Psoas muscle (tissue), 8 donors: Measurements from ENCODE around the gene PSMA8. TPM values are rescaled to one million over a fixed set of nuclear protein-coding genes. Genes with fewer than 3 reads are reported as not detected.
"Not testable (repeated sequence)": the region's sequence is repeated elsewhere in the genome, so short reads cannot be mapped to it uniquely, and the experiment has no call there.

Source experiments
- ATAC-seq, 4 donors: fragments of 200-7000 bp; cut with Tn5 transposase; one replicate each; pipeline ENCODE4 v1.9.1; 2020; ENCODE audit warnings: moderate library complexity in 3 of 4, mild to moderate bottlenecking in 2 of 4
- DNase-seq, 2 donors: peaks; one replicate each; pipeline ENCODE4 v3.0.0-alpha.2; 2020
- H3K27ac ChIP-seq: fragments of 200-600 bp; one replicate; pipeline ENCODE4 v1.8.0; 2022
- H3K27me3 ChIP-seq, 3 donors: fragments of 200-600 bp in 1 of 3; one replicate each; pipeline versions ENCODE4 v1.6.1 to v1.8.0; 2013 to 2022; ENCODE audit warnings: low read length in 2 of 3, mild to moderate bottlenecking in 2 of 3, moderate library complexity in 1 of 3; ENCODE audit not compliant: insufficient read depth in 3 of 3
- H3K36me3 ChIP-seq, 2 donors: fragments of 200-600 bp in 1 of 2; one replicate each; pipeline versions ENCODE4 v1.6.1 to v1.8.0; 2013 to 2022; ENCODE audit warnings: low read depth in 1 of 2, mild to moderate bottlenecking in 1 of 2, moderate library complexity in 1 of 2; ENCODE audit not compliant: insufficient read depth in 1 of 2
- H3K4me1 ChIP-seq: fragments of 200-600 bp; one replicate; pipeline ENCODE4 v1.8.0; 2022
- H3K4me3 ChIP-seq: fragments of 200-600 bp; one replicate; pipeline ENCODE4 v1.8.0; 2022; ENCODE audit warnings: mild to moderate bottlenecking
- H3K9me3 ChIP-seq: fragments of 200-600 bp; one replicate; pipeline ENCODE4 v1.8.0; 2022
- WGBS, 3 donors: extraction: QIAGEN DNeasy Blood & Tissue Kit; methylation state at CpG; one replicate each; pipeline versions ENCODE4 v1.1.6 to v1.1.7; 2013; 5-methylcytosine and 5-hydroxymethylcytosine counted together
- intact Hi-C, 2 donors: fragments of 100-400 bp; cut with DNase I; formaldehyde crosslinking; loops; one replicate each; pipeline versions ENCODE4 v1.11.0 to v1.14.2; 2022
- polyA plus RNA-seq, 3 donors: library from polyadenylated mRNA; stranded (reverse); fragments of 200-250 nt; gene quantifications; one replicate each; pipeline ENCODE4 v1.2.3, GENCODE V29; 2013
- total RNA-seq, 4 donors: library from RNA; stranded (reverse); fragmentation: NEBNext Ultra II Directional in 2 of 4; extraction: Animal tissue kit (Norgen Biotek cat#: 25700) in 2 of 4; gene quantifications; one replicate each; pipeline versions ENCODE4 v1.2.1 to v1.2.4, GENCODE V29; 2021 to 2023
- TF ChIP-seq, protein P1 (sequence below): fragments of 200-600 bp; IDR thresholded peaks from one replicate; pipeline ENCODE4 v1.8.0; 2022; ENCODE audit warnings: antibody characterized with exemption
- donor health status: healthy with polysubstance abuse.
- donor health status: DM: no; HTN: no; CAD: no; lungs with moderate emphysema.
- donor health status: Bipolar disorder and iron deficiency.
- donor health status: healthy.
- donor health status: DM: yes; HTN: yes; CAD: no.
- donor health status: DM: no; HTN: no; CAD: no.
- donor health status: DM: no; HTN: no; CAD: no.
- donor health status: DM: yes; HTN: yes; CAD: no.

Gene PSMA8
- total and polyA plus RNA-seq, 7 donors: not detected

DNA sequence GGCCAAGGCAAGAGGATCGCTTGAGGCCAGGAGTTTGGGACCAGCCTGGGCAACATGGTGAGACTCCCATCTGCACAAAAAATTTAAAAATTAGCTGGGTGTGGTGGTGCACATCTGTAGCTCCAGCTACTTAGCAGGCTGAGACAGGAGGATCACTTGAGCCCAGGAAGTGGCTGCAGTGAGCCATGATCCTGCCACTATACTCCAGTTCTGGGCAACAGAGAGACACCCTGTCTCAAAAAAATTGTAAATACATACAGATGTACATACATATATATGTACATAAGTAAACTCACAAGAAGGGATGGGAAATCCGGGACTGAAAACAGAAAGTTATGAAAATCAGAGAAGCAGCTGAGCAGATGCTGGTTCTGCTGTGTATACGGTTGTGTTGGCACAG lies 62.9 kb downstream of the PSMA8 start:
- Histone ChIP-seq H3K27me3 (no peaks in the 10 kb centered on the region), H3K27ac (no peak overlapping the region), H3K4me1 (no peaks in the 10 kb centered on the region), H3K4me3 (no peak overlapping the region), H3K9me3 (no peaks in the 10 kb centered on the region), H3K36me3 (no peaks in the 10 kb centered on the region)
- TF ChIP-seq, protein P1, sequence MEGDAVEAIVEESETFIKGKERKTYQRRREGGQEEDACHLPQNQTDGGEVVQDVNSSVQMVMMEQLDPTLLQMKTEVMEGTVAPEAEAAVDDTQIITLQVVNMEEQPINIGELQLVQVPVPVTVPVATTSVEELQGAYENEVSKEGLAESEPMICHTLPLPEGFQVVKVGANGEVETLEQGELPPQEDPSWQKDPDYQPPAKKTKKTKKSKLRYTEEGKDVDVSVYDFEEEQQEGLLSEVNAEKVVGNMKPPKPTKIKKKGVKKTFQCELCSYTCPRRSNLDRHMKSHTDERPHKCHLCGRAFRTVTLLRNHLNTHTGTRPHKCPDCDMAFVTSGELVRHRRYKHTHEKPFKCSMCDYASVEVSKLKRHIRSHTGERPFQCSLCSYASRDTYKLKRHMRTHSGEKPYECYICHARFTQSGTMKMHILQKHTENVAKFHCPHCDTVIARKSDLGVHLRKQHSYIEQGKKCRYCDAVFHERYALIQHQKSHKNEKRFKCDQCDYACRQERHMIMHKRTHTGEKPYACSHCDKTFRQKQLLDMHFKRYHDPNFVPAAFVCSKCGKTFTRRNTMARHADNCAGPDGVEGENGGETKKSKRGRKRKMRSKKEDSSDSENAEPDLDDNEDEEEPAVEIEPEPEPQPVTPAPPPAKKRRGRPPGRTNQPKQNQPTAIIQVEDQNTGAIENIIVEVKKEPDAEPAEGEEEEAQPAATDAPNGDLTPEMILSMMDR: no peak
- DNase-seq: no peak
- WGBS, 3 donors: 84 to 86% (median 85%) methylated on average over 3 of the region's 3 CpGs
- ATAC-seq: no peak
- intact Hi-C loops: no loop called here

DNA sequence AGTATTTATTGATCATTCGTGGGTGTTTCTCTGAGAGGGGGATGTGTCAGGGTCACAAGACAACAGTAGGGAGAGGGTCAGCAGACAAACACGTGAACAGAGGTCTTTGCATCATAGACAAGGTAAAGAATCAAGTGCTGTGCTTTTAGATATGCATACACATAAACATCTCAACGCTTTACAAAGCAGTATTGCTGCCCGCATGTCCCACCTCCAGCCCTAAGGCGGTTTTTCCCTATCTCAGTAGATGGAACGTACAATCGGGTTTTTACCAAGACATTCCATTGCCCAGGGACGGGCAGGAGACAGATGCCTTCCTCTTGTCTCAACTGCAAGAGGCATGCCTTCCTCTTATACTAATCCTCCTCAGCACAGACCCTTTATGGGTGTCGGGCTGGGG lies 68.3 kb downstream of the PSMA8 start:
- H3K4me3 ChIP-seq, H3K27me3 ChIP-seq, H3K27ac ChIP-seq, H3K4me1 ChIP-seq, H3K36me3 ChIP-seq, DNase-seq, intact Hi-C loops, ATAC-seq, H3K9me3 ChIP-seq: not testable (repeated sequence)
- WGBS, 3 donors: 76 to 85% (median 84%) methylated on average over 8 of the region's 9 CpGs

DNA sequence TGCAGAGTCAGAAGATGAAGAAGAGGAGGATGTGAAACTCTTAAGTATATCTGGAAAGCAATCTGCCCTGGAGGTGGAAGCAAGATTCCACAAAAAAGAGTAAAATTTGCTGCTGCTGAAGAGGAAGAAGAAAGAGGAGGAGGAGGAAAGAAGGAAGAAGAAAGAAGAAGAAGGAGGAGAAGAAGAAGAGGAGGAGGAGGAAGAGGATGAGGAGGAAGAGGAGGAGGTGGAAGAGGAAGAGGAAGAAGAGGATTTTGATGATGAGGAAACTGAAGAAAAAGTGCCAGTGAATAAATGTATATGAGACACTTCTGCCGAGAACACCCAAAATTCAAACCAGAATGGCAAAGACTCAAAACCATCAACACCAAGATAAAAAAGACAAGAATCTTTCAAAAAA lies 71.6 kb downstream of the PSMA8 start:
- intact Hi-C loops: no loop called here
- H3K36me3 ChIP-seq: no peaks in the 10 kb centered on the region
- H3K4me3 ChIP-seq: no peak overlapping the region
- H3K4me1 ChIP-seq: no peaks in the 10 kb centered on the region
- H3K27me3 ChIP-seq: no peaks in the 10 kb centered on the region
- H3K27ac ChIP-seq: no peak overlapping the region
- ATAC-seq (no peak), DNase-seq (no peak)
- TF ChIP-seq, protein P1: no peak
- WGBS, 3 donors: 83 to 100% (median 84%) methylated on average over 1 of the region's 1 CpG
- H3K9me3 ChIP-seq: no peaks in the 10 kb centered on the region

DNA sequence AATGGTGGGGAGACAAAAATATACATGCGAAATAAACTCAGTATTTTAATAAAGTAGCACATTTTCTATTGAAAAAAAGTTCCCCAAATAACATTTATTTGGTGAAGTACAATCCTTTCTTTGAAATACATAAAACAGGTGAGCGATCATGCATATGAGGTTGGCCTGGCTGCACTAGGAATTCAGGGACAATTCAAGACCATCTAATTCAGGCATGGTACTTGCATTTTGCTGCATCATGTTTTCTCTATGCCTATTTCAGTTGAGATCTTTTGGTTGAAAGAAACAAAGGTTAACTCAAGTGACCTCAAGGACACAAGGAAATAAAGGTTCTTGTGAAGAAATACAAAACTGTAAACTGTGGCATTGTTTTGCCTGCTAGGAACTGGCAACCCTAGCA lies 72.8 kb downstream of the PSMA8 start:
- Histone ChIP-seq H3K9me3 (no peaks in the 10 kb centered on the region), H3K4me3 (no peak overlapping the region), H3K36me3 (no peaks in the 10 kb centered on the region), H3K27me3 (no peaks in the 10 kb centered on the region), H3K4me1 (no peaks in the 10 kb centered on the region), H3K27ac (no peak overlapping the region)
- DNase-seq (no peak), ATAC-seq (no peak)
- 90 to 98% (median 92%) methylated on average over 2 of the region's 2 CpGs for WGBS, 3 donors
- intact Hi-C loops: no loop called here
- TF ChIP-seq, protein P1: no peak

DNA sequence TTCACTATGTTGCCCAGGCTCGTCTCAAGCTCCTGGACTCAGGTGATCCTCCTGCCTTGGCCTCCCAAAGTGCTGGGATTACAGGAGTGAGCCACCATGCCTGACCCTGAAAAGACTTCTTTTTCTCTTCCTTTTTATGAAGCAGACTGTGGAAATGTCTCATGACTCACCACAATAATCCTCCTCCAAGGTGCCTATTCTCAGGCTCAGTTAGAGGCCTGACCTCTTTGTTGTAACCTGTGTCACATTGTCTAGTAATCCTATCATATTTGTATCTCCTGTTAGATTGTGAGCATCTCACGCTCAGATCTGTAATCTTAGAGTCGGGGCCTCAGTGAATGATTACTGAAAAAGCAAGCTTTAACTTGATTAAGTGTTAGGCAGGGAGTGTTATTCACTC lies 74.3 kb downstream of the PSMA8 start:
- ATAC-seq: no peak
- DNase-seq: no peak
- H3K27me3 ChIP-seq: no peaks in the 10 kb centered on the region
- no peaks in the 10 kb centered on the region for H3K4me1 ChIP-seq
- H3K27ac ChIP-seq: no peak overlapping the region
- no peaks in the 10 kb centered on the region for H3K9me3 ChIP-seq
- H3K4me3 ChIP-seq: no peak overlapping the region
- no peaks in the 10 kb centered on the region for H3K36me3 ChIP-seq
- TF ChIP-seq, protein P1: no peak
- WGBS, 3 donors: 86 to 90% (median 90%) methylated on average over 3 of the region's 3 CpGs
- intact Hi-C loops: no loop called here
